Naive B cell (primary cell): ENCODE results near the gene SORCS2. TPM values are rescaled to one million over a fixed set of nuclear protein-coding genes. Genes with fewer than 3 reads are reported as not detected.
A peak's percentile ranks its signal among the peaks of the same experiment; 100 is the strongest.

Experiments
- ATAC-seq, 2 donors: fragments of 150-1000 bp; cut with Tn5 transposase; 2 replicates each; pipeline ENCODE4 v1.10.0; 2021; ENCODE audit warnings: low read depth in 2 of 2, mild to moderate bottlenecking in 2 of 2, moderate library complexity in 2 of 2
- DNase-seq: peaks from one replicate; pipeline ENCODE4 v3.0.0; 2022
- H3K27ac Mint-ChIP-seq, 6 donors: one replicate each; pipeline ENCODE4 v1.8.0; 2020 to 2022; ENCODE audit warnings: mild to moderate bottlenecking in 6 of 6, mixed read lengths in 6 of 6, moderate library complexity in 5 of 6, inconsistent platforms in 2 of 6
- H3K27me3 Mint-ChIP-seq, 3 donors: one replicate each; pipeline ENCODE4 v1.8.0; 2021 to 2022; ENCODE audit warnings: mixed read lengths in 3 of 3, mild to moderate bottlenecking in 1 of 3
- H3K36me3 Mint-ChIP-seq, 2 donors: one replicate each; pipeline ENCODE4 v1.8.0; 2020 to 2022; ENCODE audit warnings: mixed read lengths in 2 of 2, inconsistent platforms in 1 of 2, mild to moderate bottlenecking in 1 of 2
- H3K4me1 Mint-ChIP-seq, 3 donors: one replicate each; pipeline ENCODE4 v1.8.0; 2020 to 2022; ENCODE audit warnings: mixed read lengths in 3 of 3, inconsistent platforms in 1 of 3, mild to moderate bottlenecking in 1 of 3, moderate library complexity in 1 of 3
- H3K4me3 Mint-ChIP-seq, 8 donors: one replicate each; pipeline ENCODE4 v1.8.0; 2020 to 2022; ENCODE audit warnings: mild to moderate bottlenecking in 8 of 8, mixed read lengths in 8 of 8, moderate library complexity in 8 of 8, inconsistent platforms in 2 of 8
- H3K9me3 Mint-ChIP-seq, 7 donors: one replicate each; pipeline ENCODE4 v1.8.0; 2020 to 2022; ENCODE audit warnings: mixed read lengths in 7 of 7, mild to moderate bottlenecking in 5 of 7, inconsistent platforms in 2 of 7, moderate library complexity in 1 of 7
- polyA plus RNA-seq, 6 donors: library from polyadenylated mRNA; unstranded; fragments of 300-500 nt; fragmentation: Illumina TruSeq; gene quantifications; one replicate each; pipeline ENCODE4 v1.2.3, GENCODE V29; 2021; ENCODE audit warnings: low read depth in 6 of 6

SORCS2 gene
- polyA plus RNA-seq, 6 donors from 2014 or later = not detected

GRCh38 chr4:7428261-7429068, 236.1 kb downstream of the SORCS2 start:
- Mint-ChIP-seq H3K36me3 (no peaks in the 10 kb centered on the region), H3K9me3 (no peaks in the 10 kb centered on the region), H3K27me3 (peaks cover 0 to 5% (median 0%) of the 10 kb centered on the region in 3 donors), H3K4me1 (peaks cover 0 to 6% (median 0%) of the 10 kb centered on the region in 3 donors), H3K4me3 (no peak overlapping the region), H3K27ac (no peak overlapping the region)
- ATAC-seq (no peak), DNase-seq (no peak)

GRCh38 chr4:7429069-7429416, 236.7 kb downstream of the SORCS2 start:
- ATAC-seq (no peak), DNase-seq (no peak)
- Mint-ChIP-seq H3K27me3 (peaks cover 0 to 5% (median 0%) of the 10 kb centered on the region in 3 donors), H3K27ac (no peak overlapping the region), H3K9me3 (no peaks in the 10 kb centered on the region), H3K4me1 (peaks cover 0 to 6% (median 0%) of the 10 kb centered on the region in 3 donors), H3K4me3 (no peak overlapping the region), H3K36me3 (no peaks in the 10 kb centered on the region)

GRCh38 chr4:7429601-7430078, 237.3 kb downstream of the SORCS2 start:
- H3K4me1 Mint-ChIP-seq = peaks cover 0 to 6% (median 0%) of the 10 kb centered on the region in 3 donors
- no peak for DNase-seq
- no peaks in the 10 kb centered on the region for H3K9me3 Mint-ChIP-seq
- no peak overlapping the region for H3K27ac Mint-ChIP-seq
- ATAC-seq = no peak
- H3K27me3 Mint-ChIP-seq = peaks cover 0 to 5% (median 0%) of the 10 kb centered on the region in 3 donors
- no peaks in the 10 kb centered on the region for H3K36me3 Mint-ChIP-seq
- H3K4me3 Mint-ChIP-seq = no peak overlapping the region

GRCh38 chr4:7430368-7430964, 238.1 kb downstream of the SORCS2 start:
- H3K27ac Mint-ChIP-seq = no peak overlapping the region
- H3K4me1 Mint-ChIP-seq = peaks cover 0 to 6% (median 0%) of the 10 kb centered on the region in 3 donors
- ATAC-seq = no peak
- no peaks in the 10 kb centered on the region for H3K36me3 Mint-ChIP-seq
- H3K4me3 Mint-ChIP-seq = peak overlapping the region in 1 of 8 donors; percentile 75
- no peaks in the 10 kb centered on the region for H3K9me3 Mint-ChIP-seq
- DNase-seq = no peak
- H3K27me3 Mint-ChIP-seq = peaks cover 0 to 5% (median 0%) of the 10 kb centered on the region in 3 donors

- Mint-ChIP-seq H3K27me3 (peaks cover 0 to 5% (median 0%) of the 10 kb centered on the region in 3 donors), H3K4me1 (peaks cover 0 to 6% (median 0%) of the 10 kb centered on the region in 3 donors), H3K27ac (peak overlapping the region in 1 of 6 donors; percentile 38), H3K36me3 (no peaks in the 10 kb centered on the region), H3K4me3 (no peak overlapping the region), H3K9me3 (no peaks in the 10 kb centered on the region)
- DNase-seq (no peak), ATAC-seq (no peak)
Observed at GRCh38 chr4:7430965-7431695, 238.8 kb downstream of the SORCS2 start.

- peaks cover 0 to 6% (median 0%) of the 10 kb centered on the region in 3 donors for H3K4me1 Mint-ChIP-seq
- no peak for DNase-seq
- no peaks in the 10 kb centered on the region for H3K36me3 Mint-ChIP-seq
- ATAC-seq = no peak
- H3K27me3 Mint-ChIP-seq = peaks cover 0 to 5% (median 0%) of the 10 kb centered on the region in 3 donors
- no peak overlapping the region for H3K27ac Mint-ChIP-seq
- no peaks in the 10 kb centered on the region for H3K9me3 Mint-ChIP-seq
- no peak overlapping the region for H3K4me3 Mint-ChIP-seq
Observed at GRCh38 chr4:7431696-7432530, 239.6 kb downstream of the SORCS2 start.

- no peak overlapping the region for H3K4me3 Mint-ChIP-seq
- H3K27me3 Mint-ChIP-seq = peaks cover 0 to 5% (median 0%) of the 10 kb centered on the region in 3 donors
- H3K27ac Mint-ChIP-seq = no peak overlapping the region
- ATAC-seq = no peak
- DNase-seq = no peak
- H3K4me1 Mint-ChIP-seq = peaks cover 0 to 6% (median 0%) of the 10 kb centered on the region in 3 donors
- H3K9me3 Mint-ChIP-seq = no peaks in the 10 kb centered on the region
- no peaks in the 10 kb centered on the region for H3K36me3 Mint-ChIP-seq
Observed at GRCh38 chr4:7432531-7433375, 240.4 kb downstream of the SORCS2 start.

- DNase-seq = no peak
- no peak for ATAC-seq
- Mint-ChIP-seq H3K4me3 (no peak overlapping the region), H3K4me1 (peaks cover 0 to 6% (median 0%) of the 10 kb centered on the region in 3 donors), H3K27ac (no peak overlapping the region), H3K9me3 (no peaks in the 10 kb centered on the region), H3K36me3 (no peaks in the 10 kb centered on the region), H3K27me3 (peaks cover 0 to 3% (median 0%) of the 10 kb centered on the region in 3 donors)
Observed at GRCh38 chr4:7433376-7434140, 241.2 kb downstream of the SORCS2 start.

- ATAC-seq = no peak
- H3K36me3 Mint-ChIP-seq = no peaks in the 10 kb centered on the region
- H3K27me3 Mint-ChIP-seq = no peaks in the 10 kb centered on the region
- H3K9me3 Mint-ChIP-seq = no peaks in the 10 kb centered on the region
- H3K27ac Mint-ChIP-seq = no peak overlapping the region
- H3K4me3 Mint-ChIP-seq = no peak overlapping the region
- no peak for DNase-seq
- peaks cover 0 to 6% (median 0%) of the 10 kb centered on the region in 3 donors for H3K4me1 Mint-ChIP-seq
Observed at GRCh38 chr4:7434141-7434765, 241.9 kb downstream of the SORCS2 start.

- ATAC-seq = no peak
- H3K27ac Mint-ChIP-seq = no peak within 1 kb of the TSS
- no peak within 1 kb of the TSS for H3K4me3 Mint-ChIP-seq
- H3K9me3 Mint-ChIP-seq = no peaks in the 10 kb centered on the region
- DNase-seq = no peak
- H3K27me3 Mint-ChIP-seq = no peaks in the 10 kb centered on the region
- no peaks in the 10 kb centered on the region for H3K36me3 Mint-ChIP-seq
- peaks cover 0 to 6% (median 0%) of the 10 kb centered on the region in 3 donors for H3K4me1 Mint-ChIP-seq
Observed at GRCh38 chr4:7434766-7435150, 242.4 kb downstream of the SORCS2 start, which contains the start of gene PSAPL1. PSAPL1 (minus strand) TSS chr4:7434930; CDS start chr4:7434879, 51 bp downstream.

- no peaks in the 10 kb centered on the region for H3K36me3 Mint-ChIP-seq
- H3K27me3 Mint-ChIP-seq = peaks cover 0 to 2% (median 0%) of the 10 kb centered on the region in 3 donors
- no peak for ATAC-seq
- no peaks in the 10 kb centered on the region for H3K9me3 Mint-ChIP-seq
- DNase-seq = no peak
- H3K4me1 Mint-ChIP-seq = peaks cover 0 to 4% (median 0%) of the 10 kb centered on the region in 3 donors
- peak overlapping the region in 1 of 8 donors; percentile 11 for H3K4me3 Mint-ChIP-seq
- H3K27ac Mint-ChIP-seq = no peak overlapping the region
Observed at GRCh38 chr4:7435471-7436061, 243.2 kb downstream of the SORCS2 start.
